Muscle of leg (tissue), 11 donors: Measurements from ENCODE around the gene TRIM59. TPM values are rescaled to one million over a fixed set of nuclear protein-coding genes. Genes with fewer than 3 reads are reported as not detected.

Experiments used
- DNase-seq: peaks from one replicate; pipeline ENCODE4 v3.0.0; 2013
- H3K27ac ChIP-seq: one replicate; pipeline ENCODE4 v1.5.1; 2013; ENCODE audit warnings: mild to moderate bottlenecking, low read length, control low read depth
- H3K27me3 ChIP-seq: one replicate; pipeline ENCODE4 v1.6.1; 2013; ENCODE audit warnings: low read length; ENCODE audit not compliant: control insufficient read depth, insufficient read depth
- H3K36me3 ChIP-seq: one replicate; pipeline ENCODE4 v1.6.1; 2013; ENCODE audit warnings: low read length; ENCODE audit not compliant: control insufficient read depth, insufficient read depth
- H3K4me1 ChIP-seq: one replicate; pipeline ENCODE4 v1.6.1; 2013; ENCODE audit warnings: low read length; ENCODE audit not compliant: control insufficient read depth, insufficient read depth
- H3K4me3 ChIP-seq: one replicate; pipeline ENCODE4 v1.5.1; 2013; ENCODE audit warnings: low read length, control low read depth
- H3K9me3 ChIP-seq: replicated peaks from 2 replicates; pipeline ENCODE4 v1.6.1; 2013; ENCODE audit warnings: low read depth, low read length; ENCODE audit not compliant: control insufficient read depth
- WGBS: methylation state at CpG from one replicate; pipeline ENCODE4 v1.1.5; 2013; ENCODE audit warnings: missing lambda C conversion rate; ENCODE audit not compliant: insufficient coverage; 5-methylcytosine and 5-hydroxymethylcytosine counted together
- polyA plus RNA-seq, 8 donors: library from polyadenylated mRNA; unstranded; fragments of 120-200 nt; gene quantifications; one replicate each; pipeline versions ENCODE4 v1.2.1 to v1.2.3, GENCODE V29; 2013; ENCODE audit warnings: inconsistent platforms in 1 of 8, low replicate concordance in 1 of 8; ENCODE audit not compliant: insufficient read length in 8 of 8, insufficient read depth in 1 of 8
- total RNA-seq: library from RNA; stranded (reverse); fragments of 120-200 nt; gene quantifications from one replicate; pipeline ENCODE4 v1.2.4, GENCODE V29; 2013

The TRIM59 gene
- total and polyA plus RNA-seq, 9 donors: 8.8 to 15.0 (median 10.6) TPM

DNA sequence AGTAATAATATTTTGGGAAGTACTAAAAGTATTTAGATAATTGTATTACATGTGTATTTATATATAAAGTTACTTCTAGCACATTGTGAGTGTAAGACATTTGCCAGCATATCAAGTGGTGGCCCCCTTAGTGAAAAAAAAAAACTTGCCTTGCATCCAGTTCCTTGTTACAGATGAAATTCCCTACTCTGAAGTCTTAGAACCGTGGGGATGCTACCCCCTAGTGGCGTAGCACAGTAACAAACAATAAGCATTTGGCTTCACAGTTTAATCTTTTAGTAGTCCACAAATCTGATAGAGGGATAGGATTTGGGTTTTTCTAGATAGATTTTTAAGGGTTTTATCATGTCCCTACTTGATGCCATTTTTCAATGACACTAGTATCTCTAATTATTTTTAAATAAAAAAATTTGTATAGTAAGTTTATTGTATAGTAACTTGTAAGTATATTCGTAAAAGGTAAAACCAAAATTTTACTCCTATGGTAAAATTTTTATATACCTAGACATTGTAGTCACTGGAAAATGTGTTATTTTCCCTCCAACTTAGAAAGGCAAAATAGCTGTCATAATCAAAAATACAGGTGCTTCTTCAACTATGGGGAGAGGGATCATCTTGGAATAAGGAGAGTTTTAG is 35.9 kb downstream of the TRIM59 start:
- peaks cover 17% of the 10 kb centered on the region for H3K36me3 ChIP-seq
- peak; percentile 81 for DNase-seq
- WGBS: no CpG with 5 or more reads among the region's 3 CpGs

DNA sequence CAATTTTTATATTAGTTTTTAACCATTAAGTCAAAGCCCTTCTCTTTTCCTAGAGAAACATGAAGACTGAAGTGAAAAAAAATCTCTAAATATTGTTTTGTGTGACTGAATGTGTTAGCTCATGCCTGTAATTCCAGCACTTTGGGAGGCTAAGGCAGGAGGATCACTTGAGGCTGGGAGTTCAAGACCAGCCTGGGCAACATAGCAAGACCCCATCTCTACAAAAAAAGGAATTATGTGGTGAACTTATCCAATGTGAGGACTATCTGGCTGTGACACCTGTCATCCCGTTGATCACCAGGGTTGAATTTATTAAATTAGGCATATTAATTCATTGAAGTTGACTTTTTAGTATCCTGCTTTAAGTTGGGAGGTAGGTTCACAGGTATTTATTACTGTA is 37.1 kb downstream of the TRIM59 start:
- H3K36me3 ChIP-seq: peaks cover 15% of the 10 kb centered on the region
- WGBS: no CpG with 5 or more reads among the region's 1 CpG
- H3K4me1 ChIP-seq: no peaks in the 10 kb centered on the region

More for the DNA sequence above, 35.9 kb downstream of the TRIM59 start:
- Histone ChIP-seq H3K4me1 (no peaks in the 10 kb centered on the region), H3K27ac (no peak overlapping the region), H3K4me3 (no peak overlapping the region), H3K9me3 (no peaks in the 10 kb centered on the region), H3K27me3 (no peaks in the 10 kb centered on the region)

DNA sequence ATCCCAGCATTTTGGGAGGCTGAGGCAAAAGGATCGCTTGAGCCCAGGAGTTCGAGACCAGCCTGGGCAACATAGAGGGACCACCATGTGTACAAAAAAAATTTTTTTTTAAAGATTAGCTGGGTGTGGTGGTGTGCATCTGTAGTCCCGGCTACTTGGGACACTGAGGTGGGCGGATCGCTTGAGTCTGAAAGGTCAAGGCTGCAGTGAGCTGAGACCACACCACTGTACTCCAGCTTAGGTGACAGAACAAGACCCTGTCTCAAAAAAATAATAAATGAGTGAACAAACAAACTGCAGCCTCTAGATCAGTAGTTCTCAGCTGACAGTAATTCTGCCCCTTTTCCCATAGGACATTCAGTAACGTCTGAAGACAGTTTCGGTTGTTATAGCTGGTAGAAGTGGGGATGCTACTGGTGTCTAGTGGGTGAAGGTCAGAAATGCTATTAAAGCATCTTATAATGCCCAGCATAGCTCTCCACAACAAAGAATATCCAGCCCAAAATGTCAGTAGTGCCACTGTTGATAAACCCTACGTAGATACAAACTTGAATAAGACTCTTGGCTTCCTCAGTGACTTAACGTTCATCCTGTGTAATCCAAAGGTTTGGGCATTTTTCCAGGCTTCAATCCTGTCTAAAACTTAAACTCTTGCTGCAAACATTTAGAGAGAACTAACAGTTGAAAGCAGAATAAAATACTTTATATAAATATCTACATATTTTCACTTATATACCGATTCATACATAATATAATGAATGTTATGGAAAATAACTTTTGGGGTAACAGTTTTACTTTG is 39.6 kb downstream of the TRIM59 start:
- no peaks in the 10 kb centered on the region for H3K9me3 ChIP-seq
- no peak overlapping the region for H3K27ac ChIP-seq
- no peaks in the 10 kb centered on the region for H3K4me1 ChIP-seq
- peaks cover 10% of the 10 kb centered on the region for H3K36me3 ChIP-seq
- no peaks in the 10 kb centered on the region for H3K27me3 ChIP-seq
- peak; percentile 13 for DNase-seq
- no peak overlapping the region for H3K4me3 ChIP-seq
- 100% methylated on average over 3 of the region's 10 CpGs for WGBS

More for the DNA sequence above, 37.1 kb downstream of the TRIM59 start:
- Histone ChIP-seq H3K27ac (no peak overlapping the region), H3K27me3 (no peaks in the 10 kb centered on the region), H3K4me3 (no peak overlapping the region), H3K9me3 (no peaks in the 10 kb centered on the region)
- DNase-seq: no peak

DNA sequence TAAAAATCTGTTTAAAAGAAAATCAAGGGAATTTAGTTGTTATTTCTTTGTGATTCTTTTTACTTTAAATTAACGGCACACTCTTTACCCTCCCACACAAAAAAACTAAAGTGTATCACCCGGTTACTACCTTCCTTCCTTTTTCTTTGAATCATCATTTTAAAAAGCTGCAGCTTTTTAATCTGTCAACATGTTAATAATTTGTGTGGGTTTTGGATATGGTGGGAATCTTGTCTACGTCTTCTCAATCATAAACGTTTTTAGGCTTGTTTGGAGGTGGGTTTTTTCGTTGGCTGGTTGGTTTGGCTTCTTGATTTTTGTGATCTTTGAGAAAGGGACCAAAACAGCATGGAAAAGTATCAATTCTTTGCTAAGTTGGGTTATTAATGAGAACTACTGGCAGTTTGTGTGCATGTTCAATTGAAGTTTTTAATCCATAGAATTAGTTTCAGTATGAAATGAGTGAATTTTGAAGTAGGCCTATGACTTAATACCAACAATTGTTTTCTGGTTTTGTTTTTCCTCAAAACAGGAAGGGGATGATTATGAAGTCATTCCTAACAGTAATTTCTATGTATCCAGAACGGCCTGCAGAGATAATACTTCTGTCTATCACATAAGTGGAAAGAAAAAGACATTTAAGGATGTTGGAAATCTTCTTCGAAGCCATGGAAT is 45.7 kb downstream of the TRIM59 start:
- peak overlapping the region; percentile 57 for H3K27ac ChIP-seq
- no peaks in the 10 kb centered on the region for H3K27me3 ChIP-seq
- no peaks in the 10 kb centered on the region for H3K9me3 ChIP-seq
- DNase-seq: peak; percentile 46
- WGBS: 60% methylated on average over 1 of the region's 7 CpGs
- H3K36me3 ChIP-seq: no peaks in the 10 kb centered on the region
- H3K4me1 ChIP-seq: no peaks in the 10 kb centered on the region
- H3K4me3 ChIP-seq: no peak overlapping the region

DNA sequence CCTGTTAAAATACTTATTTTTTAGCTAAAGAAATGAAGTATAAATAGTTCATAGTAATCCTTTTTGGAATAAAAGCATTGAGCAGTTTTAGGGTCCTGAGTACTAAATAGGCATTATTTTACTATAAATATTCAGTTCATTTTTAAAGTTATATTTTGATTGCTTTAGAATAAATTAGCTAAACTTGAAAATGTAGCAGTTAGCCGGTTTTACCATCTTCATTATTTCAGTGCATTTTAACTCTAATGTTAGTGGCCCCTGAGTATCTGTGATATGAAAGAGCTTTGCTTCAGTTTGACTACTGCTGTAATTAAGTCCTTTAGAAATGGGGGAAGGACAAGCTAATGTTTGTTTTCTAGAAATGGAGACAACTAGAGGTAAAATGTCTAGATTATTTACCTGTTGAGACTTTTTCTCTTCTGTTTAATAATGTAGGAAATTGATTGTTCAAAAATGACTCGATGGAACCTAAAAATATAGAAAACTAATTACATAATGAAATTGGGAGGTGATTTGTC is 46.5 kb downstream of the TRIM59 start:
- Histone ChIP-seq H3K9me3 (no peaks in the 10 kb centered on the region), H3K36me3 (no peaks in the 10 kb centered on the region), H3K27me3 (no peaks in the 10 kb centered on the region), H3K4me1 (no peaks in the 10 kb centered on the region), H3K27ac (peak overlapping the region; percentile 82), H3K4me3 (peak overlapping the region; percentile 87)
- peak; percentile 25 for DNase-seq
- WGBS: no CpG with 5 or more reads among the region's 2 CpGs

DNA sequence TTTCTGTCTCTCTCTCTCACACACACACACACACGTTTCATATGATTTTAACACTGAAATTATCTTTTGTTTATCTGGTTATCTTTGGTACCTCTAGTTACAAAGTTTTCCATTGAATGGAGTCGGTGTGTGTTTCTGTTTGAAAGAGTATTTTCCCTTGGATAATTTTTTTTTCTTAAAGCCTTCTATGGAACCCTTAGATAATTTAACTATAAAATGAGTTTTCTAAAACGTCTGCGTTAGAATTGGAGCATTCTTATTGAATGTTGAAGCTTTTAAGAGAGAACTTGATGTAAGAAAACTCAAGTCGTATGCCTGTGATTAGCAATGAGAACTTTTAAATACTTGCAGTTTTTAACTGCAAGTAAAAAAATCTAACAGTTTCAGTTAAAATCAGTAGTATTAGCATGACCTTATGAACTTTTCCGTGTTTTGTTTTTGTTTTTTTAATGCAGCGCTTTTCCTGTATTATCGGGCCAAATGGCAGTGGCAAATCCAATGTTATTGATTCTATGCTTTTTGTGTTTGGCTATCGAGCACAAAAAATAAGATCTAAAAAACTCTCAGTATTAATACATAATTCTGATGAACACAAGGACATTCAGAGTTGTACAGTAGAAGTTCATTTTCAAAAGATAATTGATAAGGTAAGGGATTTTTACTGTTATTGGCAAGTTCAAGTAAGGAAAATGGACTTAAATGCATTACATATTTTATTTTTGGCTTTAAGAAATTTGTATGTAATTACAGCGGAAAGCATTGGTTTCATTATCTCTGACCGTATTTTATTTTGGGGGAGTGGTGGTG is 47.2 kb downstream of the TRIM59 start:
- H3K27ac ChIP-seq: peak overlapping the region; percentile 82
- no CpG with 5 or more reads among the region's 11 CpGs for WGBS
- H3K36me3 ChIP-seq: no peaks in the 10 kb centered on the region
- no peaks in the 10 kb centered on the region for H3K4me1 ChIP-seq
- H3K9me3 ChIP-seq: no peaks in the 10 kb centered on the region
- peak overlapping the region; percentile 87 for H3K4me3 ChIP-seq
- H3K27me3 ChIP-seq: no peaks in the 10 kb centered on the region
- peak; percentile 23 for DNase-seq

DNA sequence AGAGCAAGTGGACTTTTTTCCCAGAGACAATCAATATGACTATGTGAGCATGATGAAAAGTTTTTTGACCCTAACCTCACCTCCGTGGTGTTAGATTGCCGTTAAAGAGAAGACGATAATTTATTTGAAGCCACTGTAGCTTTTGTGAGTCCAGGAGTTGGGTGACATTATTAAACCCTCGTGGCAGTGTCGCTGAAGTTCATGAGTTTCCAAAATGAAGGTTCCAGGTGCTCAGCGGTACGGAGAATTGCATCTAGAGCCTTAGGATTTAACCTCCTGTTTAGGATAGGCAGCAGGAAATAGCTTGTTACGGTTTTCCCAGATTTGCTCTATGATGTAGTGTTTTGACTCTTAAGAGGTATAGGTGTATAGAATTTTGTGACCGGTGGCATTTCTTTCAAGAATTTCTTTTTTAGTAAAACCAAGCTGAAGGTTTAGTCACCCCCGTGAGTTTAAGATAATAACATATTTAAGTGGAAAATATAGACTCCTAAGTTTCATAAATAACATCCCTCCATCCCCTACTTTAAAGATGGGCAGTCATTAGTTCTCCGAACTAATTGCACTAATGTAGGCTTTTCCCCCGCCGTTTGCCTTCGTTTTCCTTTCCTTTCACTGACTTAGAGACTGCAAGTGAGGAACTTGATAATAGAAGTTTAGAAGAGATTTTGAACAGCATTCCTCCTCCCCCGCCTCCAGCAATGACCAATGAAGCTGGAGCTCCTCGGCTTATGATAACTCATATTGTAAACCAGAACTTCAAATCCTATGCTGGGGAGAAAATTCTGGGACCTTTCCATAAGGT is 48.1 kb downstream of the TRIM59 start:
- H3K9me3 ChIP-seq: no peaks in the 10 kb centered on the region
- H3K4me3 ChIP-seq: peak overlapping the region; percentile 87
- no peaks in the 10 kb centered on the region for H3K27me3 ChIP-seq
- 3% methylated on average over 6 of the region's 16 CpGs for WGBS
- peak overlapping the region; percentile 82 for H3K27ac ChIP-seq
- H3K36me3 ChIP-seq: no peaks in the 10 kb centered on the region
- DNase-seq: peak; percentile 83
- H3K4me1 ChIP-seq: no peaks in the 10 kb centered on the region

DNA sequence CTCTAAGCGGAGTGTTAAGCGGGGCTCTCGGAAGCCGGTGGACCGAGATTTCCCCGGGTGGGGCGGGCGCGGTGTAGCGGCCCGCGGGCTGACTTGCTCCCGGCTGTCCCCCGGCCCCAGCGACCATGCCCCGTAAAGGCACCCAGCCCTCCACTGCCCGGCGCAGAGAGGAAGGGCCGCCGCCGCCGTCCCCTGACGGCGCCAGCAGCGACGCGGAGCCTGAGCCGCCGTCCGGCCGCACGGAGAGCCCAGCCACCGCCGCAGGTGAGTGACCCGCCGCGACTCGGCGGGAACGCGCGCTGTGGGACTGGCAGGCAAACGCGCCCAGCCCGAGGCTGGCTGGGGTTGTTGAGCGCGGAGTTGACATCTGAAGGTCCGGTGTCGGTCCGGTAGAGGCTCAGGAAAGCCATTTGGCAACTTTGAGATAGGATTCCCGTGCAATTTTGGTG is 48.9 kb downstream of the TRIM59 start:
- H3K4me3 ChIP-seq: peak overlapping the region; percentile 87
- 0% methylated on average over 51 of the region's 51 CpGs for WGBS
- H3K4me1 ChIP-seq: no peaks in the 10 kb centered on the region

More for the DNA sequence above, 48.9 kb downstream of the TRIM59 start:
- H3K36me3 ChIP-seq: no peaks in the 10 kb centered on the region
- H3K27me3 ChIP-seq: no peaks in the 10 kb centered on the region
- H3K9me3 ChIP-seq: no peaks in the 10 kb centered on the region
- peak; percentile 21 for DNase-seq
- peak overlapping the region; percentile 98 for H3K27ac ChIP-seq
